ENCODE measurements around the gene PTPRN2.

PTPRN2 gene

DNA sequence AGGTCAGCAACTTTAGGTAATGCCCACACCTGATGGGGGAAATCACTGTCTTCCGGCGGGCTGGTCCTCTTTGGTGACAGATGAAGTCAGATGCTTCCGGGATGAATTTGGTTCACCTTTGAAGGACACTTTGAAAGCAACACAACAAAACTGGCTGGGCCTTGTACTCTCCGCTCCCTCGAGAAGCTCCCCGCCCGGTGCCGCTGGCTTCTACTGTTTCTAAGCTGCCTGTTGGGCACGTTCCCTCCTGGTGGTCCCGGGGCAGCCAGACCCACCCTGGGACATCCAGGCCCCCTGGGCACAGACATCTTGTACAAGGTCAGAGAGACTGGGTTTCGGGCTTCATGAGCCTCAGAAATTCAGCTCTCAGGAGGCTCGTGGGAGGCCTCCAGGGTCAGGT is 798.5 kb downstream of the PTPRN2 start:
- TF ChIP-seq, protein P1, sequence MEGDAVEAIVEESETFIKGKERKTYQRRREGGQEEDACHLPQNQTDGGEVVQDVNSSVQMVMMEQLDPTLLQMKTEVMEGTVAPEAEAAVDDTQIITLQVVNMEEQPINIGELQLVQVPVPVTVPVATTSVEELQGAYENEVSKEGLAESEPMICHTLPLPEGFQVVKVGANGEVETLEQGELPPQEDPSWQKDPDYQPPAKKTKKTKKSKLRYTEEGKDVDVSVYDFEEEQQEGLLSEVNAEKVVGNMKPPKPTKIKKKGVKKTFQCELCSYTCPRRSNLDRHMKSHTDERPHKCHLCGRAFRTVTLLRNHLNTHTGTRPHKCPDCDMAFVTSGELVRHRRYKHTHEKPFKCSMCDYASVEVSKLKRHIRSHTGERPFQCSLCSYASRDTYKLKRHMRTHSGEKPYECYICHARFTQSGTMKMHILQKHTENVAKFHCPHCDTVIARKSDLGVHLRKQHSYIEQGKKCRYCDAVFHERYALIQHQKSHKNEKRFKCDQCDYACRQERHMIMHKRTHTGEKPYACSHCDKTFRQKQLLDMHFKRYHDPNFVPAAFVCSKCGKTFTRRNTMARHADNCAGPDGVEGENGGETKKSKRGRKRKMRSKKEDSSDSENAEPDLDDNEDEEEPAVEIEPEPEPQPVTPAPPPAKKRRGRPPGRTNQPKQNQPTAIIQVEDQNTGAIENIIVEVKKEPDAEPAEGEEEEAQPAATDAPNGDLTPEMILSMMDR (IDR thresholded peaks at IDR 0.05; ENCODE audit: control insufficient read depth, extremely low read depth, insufficient read depth) = no peak
- no peak overlapping the region for H3K4me3 ChIP-seq (ENCODE audit: low read depth, low read length)
- DNase-seq (ENCODE audit: low read depth) = no peak

DNA sequence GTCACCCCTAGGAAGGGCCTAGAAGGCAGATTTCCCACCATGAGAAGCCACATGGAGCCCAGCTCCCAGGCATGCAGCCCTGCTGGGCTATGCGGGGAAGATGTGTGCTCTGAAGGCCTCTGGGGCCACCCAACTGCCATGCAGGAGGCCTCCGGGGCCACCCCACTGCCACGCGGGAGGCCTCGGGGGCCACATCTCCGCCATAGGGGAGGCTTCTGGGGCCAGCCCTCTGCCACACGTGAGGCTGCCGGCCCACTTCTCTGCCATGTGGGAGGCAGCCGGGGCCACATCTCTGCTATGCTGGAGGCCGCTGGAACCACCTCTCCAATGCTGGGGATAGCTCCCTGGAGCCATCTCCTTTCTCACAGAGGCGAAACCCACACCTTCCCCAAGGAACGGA is 799.0 kb downstream of the PTPRN2 start:
- DNase-seq (ENCODE audit: low read depth) = no peak
- H3K4me3 ChIP-seq (ENCODE audit: low read depth, low read length) = no peak overlapping the region
- TF ChIP-seq, protein P1 (IDR thresholded peaks at IDR 0.05; ENCODE audit: control insufficient read depth, extremely low read depth, insufficient read depth) = no peak

DNA sequence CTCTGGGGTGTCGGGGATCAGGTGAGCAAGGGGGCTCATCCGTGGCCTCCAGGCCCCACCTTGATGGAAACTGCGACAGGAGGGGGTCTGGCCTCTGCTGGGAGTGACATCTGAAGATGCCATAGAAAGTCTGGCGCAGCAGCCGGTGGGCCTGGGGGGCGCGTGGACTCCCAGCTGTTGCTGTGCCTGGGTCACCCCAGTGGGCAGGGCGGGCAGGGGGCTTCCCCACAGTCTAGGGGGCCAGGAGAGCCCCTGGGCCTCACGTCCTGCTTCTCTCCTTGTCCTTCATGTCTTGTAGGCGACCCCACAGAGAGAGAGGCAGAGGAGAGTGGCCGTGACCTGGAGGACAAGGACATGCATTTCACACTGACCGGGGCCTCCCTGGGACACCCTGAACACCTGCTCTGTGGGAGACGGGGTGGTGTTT is 800.3 kb downstream of the PTPRN2 start:
- no peak overlapping the region for H3K4me3 ChIP-seq (ENCODE audit: low read depth, low read length)
- TF ChIP-seq, protein P1 (IDR thresholded peaks at IDR 0.05; ENCODE audit: control insufficient read depth, extremely low read depth, insufficient read depth) = no peak
- no peak for DNase-seq (ENCODE audit: low read depth)

DNA sequence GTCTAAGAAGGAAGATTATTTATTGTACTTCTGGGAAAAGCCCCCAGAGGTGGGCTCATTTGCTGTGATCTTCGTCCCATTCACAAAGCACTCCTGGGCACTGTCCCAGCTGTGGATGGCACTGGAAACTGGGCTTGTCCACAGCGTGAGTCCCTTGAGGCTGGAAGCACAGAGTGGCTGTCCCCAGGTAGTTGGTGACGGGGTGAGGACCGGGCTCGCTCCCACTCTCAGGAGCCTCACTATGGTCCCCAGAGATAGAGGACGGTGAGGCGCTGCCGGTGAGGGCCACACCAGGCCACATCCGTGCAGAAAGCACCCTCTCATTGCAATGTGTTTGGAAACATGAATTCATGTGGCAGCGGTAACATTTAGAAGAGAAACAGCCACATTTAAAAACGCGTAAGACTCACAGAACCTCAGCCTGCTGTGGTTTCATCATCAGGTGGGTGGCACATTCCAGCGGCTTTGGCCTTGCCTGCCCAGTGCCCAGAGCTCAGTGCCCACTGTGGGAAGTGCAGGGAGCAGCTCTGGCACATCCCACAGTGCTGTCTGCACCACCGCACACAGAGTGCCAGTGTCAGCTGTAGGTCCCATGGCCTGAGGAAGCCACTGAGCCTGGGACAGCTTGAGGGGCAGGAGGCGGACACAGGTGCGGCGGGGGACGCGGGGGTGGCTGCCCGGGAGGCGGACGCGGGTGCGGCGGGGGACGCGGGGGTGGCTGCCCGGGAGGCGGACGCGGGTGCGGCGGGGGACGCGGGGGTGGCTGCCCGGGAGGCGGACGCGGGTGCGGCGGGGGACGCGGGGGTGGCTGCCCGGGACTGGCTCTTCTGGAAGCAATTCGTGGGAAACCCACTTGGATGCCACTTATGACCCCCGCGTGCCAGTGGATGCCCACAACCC is 801.0 kb downstream of the PTPRN2 start:
- H3K4me3 ChIP-seq (ENCODE audit: low read depth, low read length) = no peak overlapping the region
- DNase-seq (ENCODE audit: low read depth) = no peak
- TF ChIP-seq, protein P1 (IDR thresholded peaks at IDR 0.05; ENCODE audit: control insufficient read depth, extremely low read depth, insufficient read depth) = no peak

DNA sequence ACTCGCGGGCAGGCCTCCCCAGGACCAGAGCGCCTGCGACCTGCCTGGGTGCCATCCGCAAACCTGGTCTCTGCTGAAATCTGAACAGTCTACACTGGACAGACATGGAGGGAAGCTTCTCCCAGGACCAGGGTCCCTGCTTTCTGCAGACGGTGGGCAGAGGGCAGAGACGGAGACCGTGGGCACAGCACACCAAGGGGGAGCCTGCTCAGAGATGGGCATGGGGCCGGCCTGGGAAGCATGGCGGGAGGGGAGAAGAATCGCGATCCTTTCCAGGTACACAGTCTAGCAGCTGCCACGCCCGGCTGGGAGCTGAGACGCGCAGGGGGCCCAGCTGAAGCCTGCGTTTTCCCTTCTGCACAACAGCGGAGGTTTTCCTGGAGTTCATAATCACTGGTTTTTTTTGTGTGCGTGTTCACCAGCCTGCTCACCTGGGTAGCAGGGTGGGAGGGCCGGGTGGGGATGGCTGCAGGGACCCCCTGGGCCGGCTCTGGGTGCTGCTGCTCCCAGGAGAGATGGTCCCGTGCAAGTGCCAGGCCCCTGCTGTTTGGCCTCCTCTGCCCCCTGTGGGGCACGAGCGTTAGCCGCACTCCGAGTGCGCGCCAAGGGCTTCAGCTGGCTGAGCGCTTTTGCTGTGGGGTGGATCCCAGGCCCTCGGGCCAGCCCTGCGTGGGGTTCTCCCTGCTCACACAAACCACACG is 802.0 kb downstream of the PTPRN2 start:
- TF ChIP-seq, protein P1 (IDR thresholded peaks at IDR 0.05; ENCODE audit: control insufficient read depth, extremely low read depth, insufficient read depth) = no peak
- no peak overlapping the region for H3K4me3 ChIP-seq (ENCODE audit: low read depth, low read length)
- DNase-seq (ENCODE audit: low read depth) = no peak

DNA sequence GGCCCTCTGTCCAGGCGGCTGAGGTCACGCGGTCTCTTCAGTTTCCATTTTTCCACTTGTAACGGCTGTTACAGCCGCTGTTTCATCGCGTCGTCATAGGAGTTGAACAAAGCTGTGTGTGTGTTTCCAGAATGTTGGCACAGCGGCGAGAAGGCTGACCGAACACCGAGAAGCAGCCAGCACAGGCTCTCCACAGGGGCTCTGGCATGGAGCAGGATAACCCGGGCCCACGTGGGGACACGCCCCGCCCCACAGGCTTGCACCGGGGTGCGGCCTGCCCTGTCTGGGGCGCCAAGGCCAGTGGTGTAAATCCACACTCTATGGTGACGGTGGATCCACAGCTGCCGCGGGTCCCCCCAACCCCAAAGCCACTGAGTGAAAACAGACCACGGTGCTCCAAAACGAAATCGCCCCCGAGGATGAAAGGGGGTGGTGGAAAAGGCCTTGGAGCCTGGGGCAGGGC is 802.6 kb downstream of the PTPRN2 start:
- no peak overlapping the region for H3K4me3 ChIP-seq (ENCODE audit: low read depth, low read length)
- TF ChIP-seq, protein P1 (IDR thresholded peaks at IDR 0.05; ENCODE audit: control insufficient read depth, extremely low read depth, insufficient read depth) = no peak
- DNase-seq (ENCODE audit: low read depth) = no peak

All from LNCaP clone FGC (cell line).